Measurements from ENCODE around the gene ZNHIT2.
"Not testable (repeated sequence)": the region's sequence is repeated elsewhere in the genome, so short reads cannot be mapped to it uniquely, and the experiment has no call there.

ZNHIT2 gene

GRCh38 chr11:65117206-65118096 is at the start of gene ZNHIT2:
TSS of gene ZNHIT2 (minus strand) at chr11:65117701. CDS start at chr11:65117653, 48 bp downstream.
- DNase-seq, result peak; percentile 100

- DNase-seq, result no peak
These were observed 49.4 kb upstream of the ZNHIT2 start for GRCh38 chr11:65166893-65167292.

GRCh38 chr11:65165410-65166317 is 48.2 kb upstream of the ZNHIT2 start:
- DNase-seq, result no peak

GRCh38 chr11:65163684-65164083 is 46.2 kb upstream of the ZNHIT2 start:
- no peak for DNase-seq

- DNase-seq, result no peak
These were observed 43.1 kb upstream of the ZNHIT2 start for GRCh38 chr11:65160643-65161042.

GRCh38 chr11:65159012-65159411 is 41.5 kb upstream of the ZNHIT2 start:
- DNase-seq, result no peak

- DNase-seq, result no peak
These were observed 39.8 kb upstream of the ZNHIT2 start for GRCh38 chr11:65157336-65157735.

- no peak for DNase-seq
These were observed 39.4 kb upstream of the ZNHIT2 start for GRCh38 chr11:65156926-65157325.

GRCh38 chr11:65156256-65156655 is 38.8 kb upstream of the ZNHIT2 start:
- DNase-seq, result no peak

GRCh38 chr11:65152122-65152521 is 34.6 kb upstream of the ZNHIT2 start:
- no peak for DNase-seq

GRCh38 chr11:65151331-65151899 is 33.9 kb upstream of the ZNHIT2 start:
- no peak for DNase-seq

- no peak for DNase-seq
These were observed 33.2 kb upstream of the ZNHIT2 start for GRCh38 chr11:65150509-65151299.

- DNase-seq, result not testable (repeated sequence)
These were observed 32.6 kb upstream of the ZNHIT2 start for GRCh38 chr11:65150131-65150508.

GRCh38 chr11:65148657-65149056 is 31.2 kb upstream of the ZNHIT2 start:
- no peak for DNase-seq

GRCh38 chr11:65147352-65148075 is 30.0 kb upstream of the ZNHIT2 start:
- no peak for DNase-seq

GRCh38 chr11:65141896-65142494 is 24.5 kb upstream of the ZNHIT2 start:
- DNase-seq, result no peak

- no peak for DNase-seq
These were observed 19.1 kb upstream of the ZNHIT2 start for GRCh38 chr11:65136515-65137096.

- no peak for DNase-seq
These were observed 18.2 kb upstream of the ZNHIT2 start for GRCh38 chr11:65135633-65136145.

GRCh38 chr11:65134952-65135632 is 17.6 kb upstream of the ZNHIT2 start:
- DNase-seq, result peak; percentile 87

Measured in stimulated activated CD4-positive, alpha-beta T cell treated with anti-CD3 and anti-CD28 coated beads, Interleukin-4, amount 100 ng/mL, for 24 hours (primary cell).